ENCODE results near the gene MSL3. TPM values are rescaled to one million over a fixed set of nuclear protein-coding genes. Genes with fewer than 3 reads are reported as not detected.

The MSL3 gene
- total and polyA plus RNA-seq, 2 of the 8 experiments (the other 6 are each of a cell fraction or from before 2014, with no cell fraction given): 10.6 to 12.3 TPM

DNA sequence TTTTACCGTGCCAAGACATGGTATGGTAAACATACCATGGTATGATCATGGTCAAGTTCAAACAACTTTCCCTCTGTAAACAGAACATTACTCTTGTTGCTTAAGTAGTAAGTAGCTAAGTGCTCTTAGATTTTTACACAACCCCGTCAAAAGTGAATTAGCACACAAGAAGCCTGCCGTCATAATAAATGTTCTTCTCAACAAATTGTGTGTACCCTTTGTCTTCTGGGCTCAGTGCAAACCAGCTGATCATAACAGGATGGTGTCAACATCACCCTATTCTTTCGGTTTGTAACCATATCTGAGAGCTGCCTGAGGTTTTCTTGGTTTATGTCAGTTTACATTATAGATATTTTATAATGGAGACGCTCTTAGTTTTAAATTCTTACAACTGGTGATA is 28.8 kb downstream of the MSL3 start:
- H2AFZ ChIP-seq (ENCODE audit: low read length): no peak overlapping the region
- no peaks in the 10 kb centered on the region for H3K79me1 ChIP-seq (ENCODE audit: low read depth, low read length)
- no peak for TF ChIP-seq POLR2A (IDR thresholded peaks at IDR 0.05; ENCODE audit: control extremely low read depth in 1 of 2, low read depth in 2 of 2, low read length in 2 of 2)
- TF ChIP-seq CHD2 (IDR thresholded peaks at IDR 0.05; ENCODE audit: low read length): no peak
- no peak for TF ChIP-seq TCF12 (IDR thresholded peaks at IDR 0.05; ENCODE audit: low read depth, low read length)
- no peak for TF ChIP-seq RXRA (IDR thresholded peaks at IDR 0.05; ENCODE audit: insufficient read depth, low read depth, low read length)
- no peak for TF ChIP-seq KDM5A (IDR thresholded peaks at IDR 0.05; ENCODE audit: low read length)
- TF ChIP-seq FOSL1 (IDR thresholded peaks at IDR 0.05; ENCODE audit: insufficient read depth, low read depth, low read length): no peak
- no peak for TF ChIP-seq SRF (IDR thresholded peaks at IDR 0.05; ENCODE audit: low read depth, low read length)
- no peak for TF ChIP-seq ATF2 (IDR thresholded peaks at IDR 0.05; ENCODE audit: low read length)
- no peak for TF ChIP-seq KDM1A (IDR thresholded peaks at IDR 0.05; ENCODE audit: borderline replicate concordance, low read length)
- no peak for TF ChIP-seq SP1 (IDR thresholded peaks at IDR 0.05; ENCODE audit: low read depth, low read length)
- no peak for TF ChIP-seq CTCF (IDR thresholded peaks at IDR 0.05; ENCODE audit: control extremely low read depth in 1 of 3, insufficient read depth in 1 of 3, low read depth in 1 of 3, low read length in 3 of 3)

More for the DNA sequence above, 28.8 kb downstream of the MSL3 start:
- H3K23ac ChIP-seq (ENCODE audit: insufficient read length): no peak overlapping the region
- H3K18ac ChIP-seq (ENCODE audit: extremely low read depth, low read length): no peak overlapping the region
- H2BK5ac ChIP-seq (ENCODE audit: low read depth, low read length): no peak overlapping the region
- ChIA-PET POLR2A (ENCODE audit: partially characterized antibody) (no interaction called here), CTCF (ENCODE audit: partially characterized antibody) (interaction anchor here (0.6 to 2.0 kb wide), 15 partner anchors 8 to 643 kb away, joined by 3 to 5 read pairs (median 4); partner anchors contain the start of genes ARHGAP6 and MSL3)
- WGBS, 2 experiments (ENCODE audit: extremely low coverage in 1 of 2, insufficient coverage in 1 of 2, insufficient read length in 1 of 2, insufficient replicate concordance in 2 of 2, low coverage in 1 of 2, low lambda C conversion rate in 2 of 2, missing lambda C conversion rate in 1 of 2): 94% methylated on average over 4 of the region's 5 CpGs; no CpG with 5 or more reads in 1 of the 2 experiments
- DNase-seq (ENCODE audit: low read depth in 1 of 2, low spot score in 2 of 2) (no peak), FAIRE-seq (no peak)
- no peaks in the 10 kb centered on the region for H3K27me3 ChIP-seq (replicated peaks in 1 of 4; ENCODE audit: control insufficient read depth in 3 of 4, extremely low read depth in 1 of 4, insufficient read depth in 3 of 4, low read length in 3 of 4)
- no peak overlapping the region for H4K5ac ChIP-seq (ENCODE audit: insufficient read length, low read depth, low read length)
- H3K14ac ChIP-seq (ENCODE audit: insufficient read length): no peak overlapping the region
- no peak overlapping the region for H2BK15ac ChIP-seq (ENCODE audit: low read length)
- no peak overlapping the region for H3K9ac ChIP-seq (replicated peaks in 1 of 4; ENCODE audit: extremely low read depth in 1 of 4, low read depth in 3 of 4, low read length in 3 of 4)
- H3K9me3 ChIP-seq (ENCODE audit: insufficient read depth in 2 of 2, low read depth in 1 of 2, low read length in 1 of 2): no peaks in the 10 kb centered on the region
- H3K23me2 ChIP-seq (ENCODE audit: low read depth, low read length): no peaks in the 10 kb centered on the region
- no peaks in the 10 kb centered on the region for H3K79me2 ChIP-seq (ENCODE audit: control insufficient read depth in 1 of 2, insufficient read depth in 2 of 2, low read length in 2 of 2)
- H2BK120ac ChIP-seq (replicated peaks; ENCODE audit: low read depth, low read length): no peak overlapping the region
- H3K4me3 ChIP-seq (ENCODE audit: extremely low read depth in 1 of 4, insufficient read depth in 2 of 4, low read depth in 3 of 4, low read length in 4 of 4): no peak overlapping the region
- no peak overlapping the region for H4K91ac ChIP-seq (replicated peaks; ENCODE audit: insufficient read length, low read length)
- no peak overlapping the region for H4K8ac ChIP-seq (ENCODE audit: extremely low read depth, insufficient read depth, low read length)
- H3K27ac ChIP-seq (ENCODE audit: low read depth, low read length): no peak overlapping the region
- no peak overlapping the region for H3K56ac ChIP-seq (replicated peaks; ENCODE audit: insufficient read length, low read depth, low read length)
- H4K20me1 ChIP-seq (replicated peaks in 1 of 2; ENCODE audit: control insufficient read depth in 1 of 2, insufficient read depth in 2 of 2, low read length in 2 of 2): no peaks in the 10 kb centered on the region
- H2BK12ac ChIP-seq (ENCODE audit: low read depth, low read length): no peak overlapping the region
- H3K36me3 ChIP-seq (ENCODE audit: control insufficient read depth in 2 of 4, insufficient read depth in 4 of 4, low read length in 3 of 4): no peaks in the 10 kb centered on the region
- H2BK20ac ChIP-seq (ENCODE audit: low read length): no peak overlapping the region
- H3K4ac ChIP-seq (replicated peaks; ENCODE audit: insufficient read length, low read depth, low read length): no peak overlapping the region
- H2AK5ac ChIP-seq (ENCODE audit: low read depth, low read length): no peak overlapping the region
- no peaks in the 10 kb centered on the region for H3K4me1 ChIP-seq (replicated peaks in 1 of 4; ENCODE audit: control insufficient read depth in 3 of 4, insufficient read depth in 4 of 4, low read length in 3 of 4)
- H3K4me2 ChIP-seq (ENCODE audit: insufficient read depth in 1 of 2, low read depth in 2 of 2, low read length in 2 of 2): no peak overlapping the region

Data from H1 (cell line).